ENCODE data around the gene NDUFC2. TPM values are rescaled to one million over a fixed set of nuclear protein-coding genes. Genes with fewer than 3 reads are reported as not detected.

The NDUFC2 gene
- total RNA-seq, 4 donors from 2014 or later = 61.5 to 106 (median 87.4) TPM

GRCh38 chr11:78019808-78020207 lies 59.9 kb downstream of the NDUFC2 start:
- 47 to 68% methylated on average over 4 of the region's 4 CpGs for WGBS, 2 donors
- no peak for DNase-seq (ENCODE audit: low spot score in 2 of 2)
- intact Hi-C loops (cut with DNase I; ENCODE audit: low total_unique reads) = no loop called here
- no peak for TF ChIP-seq CTCF (IDR thresholded peaks at IDR 0.05)
- no peak for TF ChIP-seq POLR2A (IDR thresholded peaks at IDR 0.05)
- H3K4me3 ChIP-seq (ENCODE audit: low read depth, poor library complexity, severe bottlenecking) = no peak overlapping the region

Other genes with a start within 250 kb of the NDUFC2 start
- gene INTS4, start 85.2 kb downstream of the NDUFC2 start, total RNA-seq = 10 to 100 TPM; 14.7 to 24.8 (median 18.3) TPM
- gene KCTD14, start 56.6 kb downstream of the NDUFC2 start, total RNA-seq = 1 to 10 TPM in 3 of 4 donors, under 1 TPM in 1; 0.19 to 5.3 (median 3.3) TPM
- gene THRSP, start 16.0 kb downstream of the NDUFC2 start, total RNA-seq = 100 to 1,000 TPM in 1 of 4 donors, 10 to 100 TPM in 2, under 1 TPM in 1; 0.30 to 115 (median 39.2) TPM
- 10 to 100 TPM; 13.8 to 18.3 (median 17.0) TPM for gene ALG8, start 59.8 kb upstream of the NDUFC2 start, total RNA-seq
- gene KCTD21, start 108.8 kb upstream of the NDUFC2 start, total RNA-seq = 10 to 100 TPM in 1 of 4 donors, 1 to 10 TPM in 3; 3.8 to 17.0 (median 7.1) TPM
- gene USP35, start 109.1 kb upstream of the NDUFC2 start, total RNA-seq = 1 to 10 TPM; 3.0 to 4.0 (median 3.5) TPM